Cardiac fibroblast (primary cell): ENCODE measurements around the gene PPP1R9A.

Source experiments
- DNase-seq, 2 donors: peaks; one replicate each; pipeline versions ENCODE4 v3.0.0 to v3.0.0-alpha.2; 2010; ENCODE audit warnings: low read depth in 2 of 2
- H3K4me3 ChIP-seq, 2 donors: replicated peaks in 1 of 2; 1 replicate in 1 of 2; 2 replicates in 1 of 2; pipeline ENCODE4 v1.5.1; 2011; ENCODE audit warnings: low read depth in 2 of 2, low read length in 2 of 2, mild to moderate bottlenecking in 2 of 2, moderate library complexity in 1 of 2
- CTCF ChIP-seq: IDR thresholded peaks from one replicate; pipeline ENCODE4 v1.5.1; 2011; ENCODE audit warnings: low read depth, mild to moderate bottlenecking, low read length, inconsistent platforms

PPP1R9A gene

DNA sequence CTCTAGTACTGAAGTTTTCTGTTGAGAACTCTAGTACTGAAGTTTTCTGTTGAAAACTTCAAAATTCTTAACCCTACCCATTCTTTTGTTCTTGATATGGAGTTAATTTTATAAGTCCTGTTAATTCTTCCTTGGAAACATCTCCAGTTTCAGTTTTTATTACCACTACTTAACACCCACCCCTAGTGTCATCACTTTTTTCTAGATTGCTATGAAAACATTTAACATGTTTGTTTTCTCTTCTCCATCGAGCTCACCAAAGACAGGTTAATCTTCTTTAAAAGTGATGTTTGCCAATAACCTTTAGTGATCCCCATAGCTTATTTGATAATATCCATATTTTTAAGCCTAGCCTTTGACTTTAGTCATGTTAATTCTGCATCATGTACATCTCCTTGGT is 147.9 kb downstream of the PPP1R9A start:
- no peak for DNase-seq
- no peak overlapping the region for H3K4me3 ChIP-seq
- no peak for TF ChIP-seq CTCF

DNA sequence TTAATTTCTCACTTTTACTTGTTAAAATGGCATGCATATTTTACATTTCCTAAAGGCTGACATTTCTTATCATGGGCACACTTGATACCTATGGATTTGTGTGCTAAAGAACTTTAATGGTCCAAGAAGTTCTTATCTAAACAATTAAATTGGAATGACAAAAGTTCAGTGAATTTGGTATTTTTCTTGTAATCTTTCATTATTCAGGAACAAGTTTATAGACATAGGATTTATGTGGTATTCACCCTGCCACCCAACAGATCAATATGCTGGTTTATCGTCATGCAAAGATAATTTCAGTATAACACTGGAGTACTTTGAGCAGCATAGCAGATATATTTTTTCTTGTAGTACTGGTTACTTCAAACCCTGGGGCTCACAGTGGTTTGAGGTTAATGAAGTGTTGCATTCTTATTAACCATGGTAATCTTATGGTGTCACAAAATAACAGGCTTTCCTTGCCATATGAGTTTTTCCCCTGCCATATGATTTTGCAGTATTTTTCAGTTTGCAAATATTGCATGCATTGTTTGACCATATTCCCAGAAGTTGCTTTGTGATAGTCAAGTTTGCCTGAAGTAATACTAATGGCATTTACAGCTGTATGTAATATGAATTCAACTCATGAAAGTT is 148.8 kb downstream of the PPP1R9A start:
- TF ChIP-seq CTCF = no peak
- no peak for DNase-seq
- no peak overlapping the region for H3K4me3 ChIP-seq

DNA sequence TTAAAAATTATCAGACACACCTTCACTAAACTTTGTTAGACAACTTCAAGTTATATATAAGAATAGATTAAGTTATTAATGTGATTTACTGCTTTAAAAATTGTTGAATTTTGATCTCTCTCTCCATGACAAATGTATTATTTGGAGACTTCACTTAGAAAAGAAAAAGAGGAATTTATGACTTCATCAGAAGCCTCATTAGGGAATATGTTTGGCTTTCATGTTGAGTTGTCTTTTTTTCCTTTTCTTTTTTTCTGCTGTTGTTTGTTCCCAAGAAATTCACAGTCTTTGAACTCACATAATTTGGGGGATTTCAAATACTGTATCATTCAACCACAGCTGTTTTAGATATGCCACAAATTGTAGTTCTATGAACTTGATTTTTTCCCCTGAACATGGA is 149.5 kb downstream of the PPP1R9A start:
- H3K4me3 ChIP-seq = no peak overlapping the region
- no peak for TF ChIP-seq CTCF
- DNase-seq = no peak

GRCh38 chr7:95059842-95060313 is 152.5 kb downstream of the PPP1R9A start:
- DNase-seq = no peak
- H3K4me3 ChIP-seq = no peak overlapping the region
- no peak for TF ChIP-seq CTCF

- H3K4me3 ChIP-seq = no peak overlapping the region
- no peak for DNase-seq
- TF ChIP-seq CTCF = no peak
These were observed 155.5 kb downstream of the PPP1R9A start for GRCh38 chr7:95062901-95063300.

- DNase-seq = peak; percentile 40 to 72
- no peak overlapping the region for H3K4me3 ChIP-seq
- no peak for TF ChIP-seq CTCF
These were observed 159.5 kb downstream of the PPP1R9A start for GRCh38 chr7:95066737-95067530.
